Osteocyte (in vitro differentiated cells): ENCODE results near the gene PIK3R5. TPM values are rescaled to one million over a fixed set of nuclear protein-coding genes. Genes with fewer than 3 reads are reported as not detected.

Experiments
- DNase-seq: peaks from one replicate; pipeline ENCODE4 v3.0.0; 2021; ENCODE audit warnings: mixed read lengths; ENCODE audit not compliant: unreplicated experiment; ENCODE audit errors: extremely low spot score
- H3K27ac Mint-ChIP-seq: one replicate; pipeline ENCODE4 v1.8.0; 2021; ENCODE audit warnings: mild to moderate bottlenecking, mixed read lengths; ENCODE audit not compliant: unreplicated experiment
- H3K27me3 Mint-ChIP-seq: one replicate; pipeline ENCODE4 v1.8.0; 2021; ENCODE audit warnings: mixed read lengths; ENCODE audit not compliant: unreplicated experiment
- H3K36me3 Mint-ChIP-seq: one replicate; pipeline ENCODE4 v1.8.0; 2021; ENCODE audit warnings: mixed read lengths; ENCODE audit not compliant: unreplicated experiment
- H3K4me1 Mint-ChIP-seq: one replicate; pipeline ENCODE4 v1.8.0; 2021; ENCODE audit warnings: mixed read lengths; ENCODE audit not compliant: unreplicated experiment
- H3K4me3 Mint-ChIP-seq: one replicate; pipeline ENCODE4 v1.8.0; 2021; ENCODE audit warnings: mild to moderate bottlenecking, moderate library complexity, mixed read lengths; ENCODE audit not compliant: unreplicated experiment
- H3K9me3 Mint-ChIP-seq: one replicate; pipeline ENCODE4 v1.8.0; 2021; ENCODE audit warnings: mixed read lengths; ENCODE audit not compliant: unreplicated experiment
- CTCF ChIP-seq: fragments of 200-600 bp; sonication (generic); IDR thresholded peaks from 2 replicates; pipeline ENCODE4 v1.5.0; 2021; ENCODE audit warnings: antibody characterized with exemption, mild to moderate bottlenecking, moderate library complexity
- total RNA-seq: library from RNA; stranded (reverse); gene quantifications from 2 replicates; pipeline ENCODE4 v1.2.1, GENCODE V29; 2021

The PIK3R5 gene
- total RNA-seq, 1 donor from 2014 or later, result not detected

GRCh38 chr17:8880466-8880865 is 85.0 kb downstream of the PIK3R5 start:
- DNase-seq, result no peak
- Mint-ChIP-seq H3K27ac (no peak overlapping the region), H3K4me1 (no peaks in the 10 kb centered on the region), H3K4me3 (no peak overlapping the region), H3K36me3 (no peaks in the 10 kb centered on the region), H3K27me3 (peaks cover 18% of the 10 kb centered on the region), H3K9me3 (no peaks in the 10 kb centered on the region)
- TF ChIP-seq CTCF, result no peak

DNA sequence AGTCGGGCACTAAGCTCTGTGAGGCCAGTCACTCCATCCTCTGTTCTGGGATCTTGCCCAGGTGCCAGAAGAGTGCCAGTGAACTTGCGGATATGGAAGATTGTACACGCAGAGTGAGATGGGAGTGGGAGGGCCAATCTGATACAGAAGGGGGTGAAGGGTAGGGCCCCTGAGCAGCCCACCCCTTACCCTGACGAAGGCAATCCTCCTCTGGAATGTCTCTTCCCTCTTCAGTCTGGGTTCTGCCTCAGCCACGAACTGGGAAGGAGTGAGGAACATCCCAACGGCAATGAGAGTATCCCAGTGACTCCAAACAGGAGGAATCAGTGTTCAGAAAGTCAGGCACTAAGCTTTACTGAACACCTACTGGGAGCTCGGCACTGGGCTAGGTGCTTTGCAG is 86.1 kb downstream of the PIK3R5 start:
- Mint-ChIP-seq H3K4me1 (no peaks in the 10 kb centered on the region), H3K9me3 (no peaks in the 10 kb centered on the region), H3K27me3 (peaks cover 26% of the 10 kb centered on the region), H3K36me3 (no peaks in the 10 kb centered on the region), H3K27ac (no peak overlapping the region), H3K4me3 (no peak overlapping the region)
- no peak for DNase-seq
- no peak for TF ChIP-seq CTCF

- no peak for DNase-seq
- no peak for TF ChIP-seq CTCF
- no peak overlapping the region for H3K27ac Mint-ChIP-seq
These were observed 87.5 kb downstream of the PIK3R5 start for GRCh38 chr17:8877984-8878383.

GRCh38 chr17:8875957-8876356 is 89.5 kb downstream of the PIK3R5 start:
- H3K4me1 Mint-ChIP-seq, result no peaks in the 10 kb centered on the region
- no peaks in the 10 kb centered on the region for H3K9me3 Mint-ChIP-seq
- no peak overlapping the region for H3K27ac Mint-ChIP-seq
- no peak for DNase-seq
- no peak for TF ChIP-seq CTCF
- no peaks in the 10 kb centered on the region for H3K36me3 Mint-ChIP-seq
- no peak overlapping the region for H3K4me3 Mint-ChIP-seq
- H3K27me3 Mint-ChIP-seq, result peaks cover 30% of the 10 kb centered on the region

More at GRCh38 chr17:8877984-8878383, 87.5 kb downstream of the PIK3R5 start:
- no peaks in the 10 kb centered on the region for H3K36me3 Mint-ChIP-seq
- peaks cover 26% of the 10 kb centered on the region for H3K27me3 Mint-ChIP-seq
- H3K4me1 Mint-ChIP-seq, result no peaks in the 10 kb centered on the region
- H3K9me3 Mint-ChIP-seq, result no peaks in the 10 kb centered on the region
- H3K4me3 Mint-ChIP-seq, result no peak overlapping the region

DNA sequence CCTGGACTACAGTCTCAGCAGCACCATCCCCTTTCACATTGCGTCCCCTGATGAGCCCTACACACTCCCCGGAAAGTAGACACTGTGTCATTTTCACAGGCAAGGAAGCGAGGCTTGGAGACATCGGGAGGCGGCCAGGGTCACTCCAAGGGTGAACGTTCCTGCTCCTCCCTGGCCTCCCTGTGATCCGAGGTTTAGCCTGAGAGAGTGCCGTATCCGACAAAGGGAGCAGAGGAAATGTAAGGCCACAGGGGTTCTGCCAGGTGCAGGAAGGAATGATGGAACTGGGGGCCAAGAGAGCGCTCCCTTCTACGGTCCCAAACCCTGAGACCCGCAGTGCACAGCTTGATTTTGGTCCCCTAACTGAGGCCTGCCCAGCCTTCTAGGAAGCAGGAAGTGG is 90.1 kb downstream of the PIK3R5 start:
- H3K27ac Mint-ChIP-seq, result no peak overlapping the region
- no peaks in the 10 kb centered on the region for H3K4me1 Mint-ChIP-seq
- H3K9me3 Mint-ChIP-seq, result no peaks in the 10 kb centered on the region
- H3K36me3 Mint-ChIP-seq, result no peaks in the 10 kb centered on the region
- no peak overlapping the region for H3K4me3 Mint-ChIP-seq
- TF ChIP-seq CTCF, result no peak
- H3K27me3 Mint-ChIP-seq, result peaks cover 34% of the 10 kb centered on the region
- no peak for DNase-seq
